Measurements from ENCODE around the gene SHH.

GRCh38 chr7:155811895-155812761, at the start of gene SHH:
- no peak for TF ChIP-seq CTCF (conservative IDR thresholded peaks at IDR 0.05)
- no peak for TF ChIP-seq ZFX (IDR thresholded peaks at IDR 0.05)

Data from C4-2B (cell line).